Osteocyte (in vitro differentiated cells): Measurements from ENCODE around the gene ZFHX3. TPM values are rescaled to one million over a fixed set of nuclear protein-coding genes. Genes with fewer than 3 reads are reported as not detected.

Source experiments
- DNase-seq: peaks from one replicate; pipeline ENCODE4 v3.0.0; 2021; ENCODE audit warnings: mixed read lengths; ENCODE audit not compliant: unreplicated experiment; ENCODE audit errors: extremely low spot score
- H3K27ac Mint-ChIP-seq: one replicate; pipeline ENCODE4 v1.8.0; 2021; ENCODE audit warnings: mild to moderate bottlenecking, mixed read lengths; ENCODE audit not compliant: unreplicated experiment
- H3K27me3 Mint-ChIP-seq: one replicate; pipeline ENCODE4 v1.8.0; 2021; ENCODE audit warnings: mixed read lengths; ENCODE audit not compliant: unreplicated experiment
- H3K36me3 Mint-ChIP-seq: one replicate; pipeline ENCODE4 v1.8.0; 2021; ENCODE audit warnings: mixed read lengths; ENCODE audit not compliant: unreplicated experiment
- H3K4me1 Mint-ChIP-seq: one replicate; pipeline ENCODE4 v1.8.0; 2021; ENCODE audit warnings: mixed read lengths; ENCODE audit not compliant: unreplicated experiment
- H3K4me3 Mint-ChIP-seq: one replicate; pipeline ENCODE4 v1.8.0; 2021; ENCODE audit warnings: mild to moderate bottlenecking, moderate library complexity, mixed read lengths; ENCODE audit not compliant: unreplicated experiment
- H3K9me3 Mint-ChIP-seq: one replicate; pipeline ENCODE4 v1.8.0; 2021; ENCODE audit warnings: mixed read lengths; ENCODE audit not compliant: unreplicated experiment
- total RNA-seq: library from RNA; stranded (reverse); gene quantifications from 2 replicates; pipeline ENCODE4 v1.2.1, GENCODE V29; 2021
- TF ChIP-seq, protein P1 (sequence below): fragments of 200-600 bp; sonication (generic); IDR thresholded peaks from 2 replicates; pipeline ENCODE4 v1.5.0; 2021; ENCODE audit warnings: antibody characterized with exemption, mild to moderate bottlenecking, moderate library complexity

ZFHX3 gene
- total RNA-seq, 1 donor from 2014 or later = 89.1 TPM

DNA sequence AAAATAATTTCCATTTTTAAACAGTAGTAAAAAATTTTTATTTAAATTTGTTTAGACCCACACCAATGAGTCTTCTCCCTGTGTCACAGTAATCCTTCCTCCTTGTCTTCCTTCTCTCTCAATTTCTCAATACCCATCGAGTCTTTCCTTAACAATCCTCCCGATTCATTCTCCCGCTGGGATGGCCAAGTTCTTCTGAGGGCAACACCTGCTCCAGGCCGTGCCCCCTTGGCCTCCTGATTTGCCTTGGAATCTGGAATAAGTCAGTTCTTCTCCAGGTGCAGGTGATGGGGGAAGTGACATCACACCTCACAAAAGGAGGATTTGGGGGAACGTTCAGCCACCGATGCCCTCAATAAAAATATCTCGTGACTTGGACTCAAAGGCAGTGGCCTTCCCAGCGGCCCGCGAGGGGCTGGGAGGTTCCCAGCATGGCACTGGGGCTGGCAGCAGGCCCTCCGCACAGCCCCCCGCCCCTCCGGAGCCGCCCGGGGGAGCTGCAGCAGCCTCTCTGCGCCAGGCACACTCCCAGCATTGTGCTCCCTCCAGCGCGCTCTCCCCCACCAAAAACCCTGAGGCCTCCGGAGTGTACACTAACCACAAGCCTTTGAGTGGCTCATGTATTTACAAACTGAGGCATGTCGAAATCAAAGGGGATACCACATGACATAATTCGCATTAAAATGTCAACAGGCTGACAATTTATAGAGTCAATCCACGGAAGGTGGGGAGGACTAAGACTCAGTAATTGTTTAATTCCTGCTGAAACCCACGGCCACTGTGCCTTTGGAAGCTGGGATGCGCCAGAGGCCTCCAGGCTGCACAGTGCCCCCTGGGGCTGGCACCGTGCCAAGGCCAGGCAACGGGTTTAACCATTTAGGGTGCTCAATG is 120.5 kb downstream of the ZFHX3 start:
- Mint-ChIP-seq H3K4me3 (no peak overlapping the region), H3K27ac (peak overlapping the region; percentile 31), H3K36me3 (peaks cover 8% of the 10 kb centered on the region), H3K9me3 (no peaks in the 10 kb centered on the region), H3K27me3 (no peaks in the 10 kb centered on the region), H3K4me1 (peaks cover 67% of the 10 kb centered on the region)
- no peak for DNase-seq
- TF ChIP-seq, protein P1, sequence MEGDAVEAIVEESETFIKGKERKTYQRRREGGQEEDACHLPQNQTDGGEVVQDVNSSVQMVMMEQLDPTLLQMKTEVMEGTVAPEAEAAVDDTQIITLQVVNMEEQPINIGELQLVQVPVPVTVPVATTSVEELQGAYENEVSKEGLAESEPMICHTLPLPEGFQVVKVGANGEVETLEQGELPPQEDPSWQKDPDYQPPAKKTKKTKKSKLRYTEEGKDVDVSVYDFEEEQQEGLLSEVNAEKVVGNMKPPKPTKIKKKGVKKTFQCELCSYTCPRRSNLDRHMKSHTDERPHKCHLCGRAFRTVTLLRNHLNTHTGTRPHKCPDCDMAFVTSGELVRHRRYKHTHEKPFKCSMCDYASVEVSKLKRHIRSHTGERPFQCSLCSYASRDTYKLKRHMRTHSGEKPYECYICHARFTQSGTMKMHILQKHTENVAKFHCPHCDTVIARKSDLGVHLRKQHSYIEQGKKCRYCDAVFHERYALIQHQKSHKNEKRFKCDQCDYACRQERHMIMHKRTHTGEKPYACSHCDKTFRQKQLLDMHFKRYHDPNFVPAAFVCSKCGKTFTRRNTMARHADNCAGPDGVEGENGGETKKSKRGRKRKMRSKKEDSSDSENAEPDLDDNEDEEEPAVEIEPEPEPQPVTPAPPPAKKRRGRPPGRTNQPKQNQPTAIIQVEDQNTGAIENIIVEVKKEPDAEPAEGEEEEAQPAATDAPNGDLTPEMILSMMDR = no peak

DNA sequence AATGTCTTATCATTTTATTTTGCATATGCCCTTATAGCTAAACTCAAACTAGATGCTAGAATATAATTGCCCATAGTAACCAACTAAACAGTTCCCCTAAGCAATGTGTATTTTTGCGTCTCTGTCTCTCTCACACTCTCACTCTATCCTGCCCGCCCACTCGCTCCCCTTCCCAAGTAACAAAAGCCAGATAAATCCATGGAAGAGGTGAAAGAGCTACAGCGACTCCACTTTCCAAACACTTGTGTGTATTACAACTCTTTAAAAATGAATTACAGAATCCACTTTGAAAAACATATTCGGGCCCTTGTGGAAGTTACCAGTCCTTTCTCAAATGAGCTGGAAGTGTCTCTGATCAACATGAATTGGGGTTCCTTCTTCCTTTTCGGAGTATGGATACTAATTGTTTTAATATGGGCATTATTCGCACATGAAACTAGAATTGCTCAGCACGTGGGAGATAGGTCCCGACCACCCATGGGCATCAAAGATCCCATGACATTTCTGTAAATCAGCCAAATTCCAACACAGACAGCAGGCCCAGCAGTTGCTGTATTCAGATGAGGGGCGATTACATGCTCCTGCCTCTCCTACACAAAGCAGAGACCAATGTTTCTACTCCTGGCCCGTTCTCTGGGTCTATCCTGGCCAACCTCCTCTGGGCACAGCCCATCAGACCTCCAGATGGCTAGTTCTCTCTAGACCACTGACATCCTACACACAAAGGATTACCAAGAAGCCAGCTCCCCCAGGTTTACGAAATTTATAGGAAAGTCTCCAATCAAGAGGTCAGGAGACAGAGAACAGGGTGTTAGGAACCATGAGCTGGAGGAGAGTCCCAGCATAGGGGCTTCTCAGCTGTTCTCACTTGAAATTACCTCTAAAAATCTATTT is 121.5 kb downstream of the ZFHX3 start:
- H3K4me1 Mint-ChIP-seq = peaks cover 67% of the 10 kb centered on the region
- peaks cover 8% of the 10 kb centered on the region for H3K36me3 Mint-ChIP-seq
- no peak overlapping the region for H3K4me3 Mint-ChIP-seq
- no peak for DNase-seq
- H3K27me3 Mint-ChIP-seq = no peaks in the 10 kb centered on the region
- H3K27ac Mint-ChIP-seq = peak overlapping the region; percentile 60
- TF ChIP-seq, protein P1 = no peak
- H3K9me3 Mint-ChIP-seq = no peaks in the 10 kb centered on the region

DNA sequence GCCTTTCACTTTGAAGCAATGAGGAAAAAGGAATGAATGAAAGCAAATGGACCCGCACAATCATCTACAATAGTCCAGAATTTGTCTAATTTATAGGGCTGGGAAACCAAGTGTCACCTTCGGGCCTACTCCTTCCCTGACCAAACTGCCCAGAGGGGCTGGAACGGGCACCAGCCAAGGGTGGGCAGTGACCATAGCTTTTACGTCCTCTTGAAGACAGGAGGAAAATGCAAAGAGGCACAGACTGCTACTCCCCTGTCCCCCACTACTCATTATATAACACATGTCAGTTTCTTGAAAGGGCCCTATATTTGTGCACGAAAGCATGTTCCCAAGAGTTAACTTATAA is 122.3 kb downstream of the ZFHX3 start:
- Mint-ChIP-seq H3K27me3 (no peaks in the 10 kb centered on the region), H3K4me1 (peaks cover 65% of the 10 kb centered on the region), H3K9me3 (no peaks in the 10 kb centered on the region), H3K4me3 (no peak overlapping the region), H3K27ac (no peak overlapping the region), H3K36me3 (peaks cover 8% of the 10 kb centered on the region)
- TF ChIP-seq, protein P1 = no peak
- DNase-seq = no peak

DNA sequence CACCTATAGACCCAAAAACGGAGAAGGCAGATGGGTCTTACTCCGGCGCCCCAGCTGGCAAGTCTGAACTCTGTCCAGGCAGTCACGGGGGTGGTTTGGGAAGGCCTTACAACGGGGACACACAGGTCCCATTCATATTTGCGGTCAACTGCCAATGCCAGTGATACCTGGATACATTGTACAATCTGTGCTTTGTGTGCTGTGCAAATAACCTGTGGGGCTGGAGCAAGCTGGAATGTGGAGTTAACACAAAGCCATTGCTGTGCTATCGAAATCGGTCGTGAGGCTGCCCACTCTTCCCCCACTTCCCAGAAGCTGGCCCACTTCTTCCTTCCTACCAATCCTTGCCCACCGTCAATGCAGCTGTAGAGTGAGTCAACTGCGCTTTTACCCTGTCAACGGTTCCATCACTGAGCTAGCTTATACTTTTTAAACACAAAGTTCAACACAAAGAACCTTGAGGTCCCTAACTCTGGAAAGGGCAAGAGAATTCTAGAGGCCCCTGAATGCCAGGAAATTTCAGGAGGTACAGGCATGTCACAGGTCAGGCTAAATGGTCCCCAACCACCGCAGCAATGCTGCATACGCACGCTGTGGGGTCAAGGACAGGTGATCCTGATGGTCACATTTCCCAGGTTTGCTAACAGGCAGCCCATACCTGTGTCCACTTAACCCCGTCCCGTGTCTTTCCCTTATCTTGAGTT is 122.8 kb downstream of the ZFHX3 start:
- peaks cover 62% of the 10 kb centered on the region for H3K4me1 Mint-ChIP-seq
- H3K36me3 Mint-ChIP-seq = peaks cover 8% of the 10 kb centered on the region
- no peak overlapping the region for H3K4me3 Mint-ChIP-seq
- H3K9me3 Mint-ChIP-seq = no peaks in the 10 kb centered on the region
- DNase-seq = no peak
- no peaks in the 10 kb centered on the region for H3K27me3 Mint-ChIP-seq
- peak overlapping the region; percentile 41 for H3K27ac Mint-ChIP-seq
- TF ChIP-seq, protein P1 = no peak
